ENCODE measurements around the gene BLOC1S3.

Gene BLOC1S3, protein sequence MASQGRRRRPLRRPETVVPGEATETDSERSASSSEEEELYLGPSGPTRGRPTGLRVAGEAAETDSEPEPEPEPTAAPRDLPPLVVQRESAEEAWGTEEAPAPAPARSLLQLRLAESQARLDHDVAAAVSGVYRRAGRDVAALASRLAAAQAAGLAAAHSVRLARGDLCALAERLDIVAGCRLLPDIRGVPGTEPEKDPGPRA

DNA sequence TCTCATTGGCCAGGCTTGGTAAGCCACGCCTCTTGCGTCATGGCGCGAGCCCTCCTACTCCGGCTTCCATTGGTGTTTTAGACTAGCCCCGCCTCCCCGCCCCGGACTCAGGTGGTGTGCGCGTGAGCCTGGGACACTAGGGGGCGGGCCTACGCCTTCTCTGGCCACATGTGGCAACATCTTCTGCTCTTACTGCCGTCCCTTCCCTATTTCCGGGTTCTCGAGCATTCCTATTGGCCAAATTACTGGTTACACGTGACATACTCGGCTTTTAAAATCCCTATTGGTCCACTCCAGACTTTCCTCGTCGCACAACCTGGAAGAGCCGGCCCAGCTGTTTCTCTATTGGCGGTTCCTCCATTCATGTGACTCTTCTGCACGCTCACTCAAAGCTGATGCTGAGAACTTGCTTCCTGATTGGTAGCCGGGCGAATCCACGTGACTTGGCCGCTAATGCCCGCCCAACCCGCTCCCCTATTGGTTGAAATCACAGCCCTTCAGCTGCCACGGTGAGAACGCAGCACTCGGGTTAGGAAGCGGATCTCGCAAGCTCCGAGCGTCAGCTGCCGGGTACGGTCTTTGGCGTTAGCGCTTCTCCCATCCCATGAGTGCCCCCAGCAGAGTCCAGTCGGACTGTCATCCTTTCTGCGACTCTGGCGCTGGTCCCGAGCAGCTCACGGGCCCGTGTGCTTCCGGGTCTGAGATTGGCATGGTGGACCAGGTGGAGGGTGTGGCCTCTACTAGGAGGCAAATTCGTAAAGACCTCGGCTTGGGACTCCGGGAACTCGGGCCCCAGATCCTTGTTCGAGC is at the start of gene BLOC1S3:
BLOC1S3 (plus strand) TSS at position 523 of the 810 bp plus-strand sequence. CDS start 513 bp downstream, outside the sequence.
- DNase-seq = peak; percentile 100

DNA sequence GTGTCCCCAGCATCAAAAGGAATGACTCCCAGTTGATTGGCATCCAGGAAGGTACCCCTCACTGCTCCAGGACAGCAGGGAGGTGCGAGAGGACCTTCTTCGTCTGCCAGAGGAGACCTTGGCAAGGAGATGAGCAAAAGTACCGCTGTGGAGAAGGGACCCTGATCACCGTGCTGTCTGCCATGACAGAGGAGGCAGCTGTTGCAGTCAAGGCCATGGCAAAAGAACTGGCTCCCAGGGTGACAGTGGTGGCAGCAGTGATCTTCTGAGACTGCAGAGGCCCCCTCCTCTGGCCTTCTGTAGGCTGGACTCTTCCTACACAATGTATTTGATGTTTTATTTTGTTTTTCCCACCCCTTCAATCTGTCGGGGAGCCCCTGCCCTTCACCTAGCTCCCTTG is 49.8 kb upstream of the BLOC1S3 start:
- no peak for DNase-seq

DNA sequence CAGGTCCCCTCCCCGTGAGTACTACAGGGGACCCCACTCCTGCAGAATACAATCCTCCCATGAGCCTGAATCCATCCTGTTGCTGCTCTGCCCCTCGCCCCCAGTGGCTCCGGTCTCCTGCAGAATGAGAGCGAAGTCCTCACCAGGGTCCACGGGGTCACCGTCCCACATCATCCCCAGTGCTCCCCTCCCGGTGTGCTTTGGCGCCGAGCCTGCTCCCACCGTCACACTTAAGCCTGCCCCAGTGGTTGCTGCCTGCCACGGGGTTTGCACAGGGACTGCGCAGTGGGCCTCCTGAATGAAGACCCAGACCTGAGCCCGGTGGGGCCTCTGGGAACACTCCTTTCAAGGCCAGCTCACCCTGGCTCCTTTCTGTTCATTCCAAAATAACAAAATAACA is 48.3 kb upstream of the BLOC1S3 start:
- no peak for DNase-seq

DNA sequence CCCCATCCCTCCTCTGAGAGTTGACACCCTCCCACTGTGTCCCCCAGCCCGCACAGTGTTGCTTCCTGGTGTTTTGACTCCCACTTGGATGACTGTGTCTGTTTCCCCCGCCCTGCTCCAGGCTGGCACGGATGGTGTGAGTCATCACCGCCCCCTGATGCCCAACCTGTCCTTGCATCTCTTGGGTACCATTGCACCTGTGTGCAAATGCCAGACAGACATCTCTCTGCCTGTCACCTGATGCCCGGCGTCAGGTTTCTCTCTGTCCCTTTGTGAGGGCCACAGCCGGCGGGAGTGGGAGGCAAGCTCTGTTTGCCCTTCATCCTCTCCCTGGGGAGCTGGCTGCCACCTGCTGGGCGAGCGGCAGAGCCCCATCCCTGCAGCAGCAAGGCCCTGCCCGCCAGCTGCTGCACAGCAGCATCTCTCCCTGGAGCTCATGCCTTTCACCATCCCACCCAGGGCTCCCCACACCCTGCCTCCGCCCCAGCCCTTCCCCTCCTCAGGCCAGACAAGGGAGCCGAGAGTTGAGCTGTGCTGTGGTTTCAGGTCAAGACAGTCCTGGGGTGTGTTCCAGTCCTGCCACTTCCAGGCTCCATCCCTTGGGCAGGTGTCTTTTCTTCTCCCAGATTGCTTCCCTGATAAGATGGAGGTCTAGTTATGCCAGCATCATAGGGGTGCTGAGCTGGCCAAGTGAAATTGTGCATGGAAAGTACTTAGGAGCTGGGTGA is 47.5 kb upstream of the BLOC1S3 start:
- DNase-seq = no peak

DNA sequence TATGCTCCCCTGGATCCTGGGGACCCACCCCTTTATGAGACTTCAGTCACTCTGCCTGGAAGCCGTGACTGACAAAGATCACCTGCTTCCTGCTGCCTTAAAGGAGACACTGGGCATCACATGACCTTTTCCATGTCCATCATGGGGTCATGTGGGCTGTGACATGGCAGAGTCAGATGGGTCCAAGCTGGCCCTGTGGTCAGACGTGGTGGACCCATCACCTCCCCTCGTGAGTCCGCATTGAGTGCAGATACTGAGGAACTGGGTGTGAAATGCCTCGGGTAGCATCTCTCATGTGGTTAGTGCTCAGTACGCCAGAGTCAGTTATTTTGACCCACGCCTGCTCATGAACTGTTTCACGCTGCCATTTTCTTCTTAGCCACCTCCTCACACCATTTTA is 44.9 kb upstream of the BLOC1S3 start:
- DNase-seq = no peak

DNA sequence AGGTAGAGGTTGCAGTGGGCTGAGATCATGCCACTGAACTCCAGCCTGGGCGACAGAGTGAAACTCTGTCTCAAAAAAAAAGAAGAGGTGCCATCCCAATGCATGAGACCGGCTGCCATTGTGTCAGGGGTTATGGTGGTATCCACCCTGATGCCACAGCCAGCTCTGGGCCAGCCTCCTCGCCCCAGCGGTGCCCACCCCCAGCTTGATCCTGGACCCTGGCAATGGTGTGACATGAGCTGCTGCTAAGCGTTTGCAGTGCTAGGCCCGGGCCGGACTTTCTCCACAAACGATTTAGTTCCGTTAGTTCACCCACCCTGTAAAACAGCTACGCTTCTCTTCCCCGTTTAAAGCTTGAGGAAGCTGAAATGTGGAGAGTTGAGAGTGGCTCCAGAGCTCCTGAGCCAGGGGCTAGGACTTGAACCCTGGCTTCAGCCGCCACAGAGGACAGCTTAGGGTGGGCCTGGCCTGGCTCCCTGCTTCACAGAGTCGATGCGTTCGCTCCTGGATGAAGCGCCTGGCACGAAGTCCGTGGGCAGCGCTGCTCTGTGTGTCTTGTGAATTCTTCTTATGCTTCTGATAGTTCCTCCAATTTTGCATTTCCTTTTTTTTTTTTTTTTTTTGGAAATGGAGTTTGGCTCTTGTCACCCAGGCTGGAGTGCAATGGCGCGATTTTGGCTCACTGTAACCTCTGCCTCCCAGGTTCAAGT is 43.3 kb upstream of the BLOC1S3 start:
- DNase-seq = no peak

DNA sequence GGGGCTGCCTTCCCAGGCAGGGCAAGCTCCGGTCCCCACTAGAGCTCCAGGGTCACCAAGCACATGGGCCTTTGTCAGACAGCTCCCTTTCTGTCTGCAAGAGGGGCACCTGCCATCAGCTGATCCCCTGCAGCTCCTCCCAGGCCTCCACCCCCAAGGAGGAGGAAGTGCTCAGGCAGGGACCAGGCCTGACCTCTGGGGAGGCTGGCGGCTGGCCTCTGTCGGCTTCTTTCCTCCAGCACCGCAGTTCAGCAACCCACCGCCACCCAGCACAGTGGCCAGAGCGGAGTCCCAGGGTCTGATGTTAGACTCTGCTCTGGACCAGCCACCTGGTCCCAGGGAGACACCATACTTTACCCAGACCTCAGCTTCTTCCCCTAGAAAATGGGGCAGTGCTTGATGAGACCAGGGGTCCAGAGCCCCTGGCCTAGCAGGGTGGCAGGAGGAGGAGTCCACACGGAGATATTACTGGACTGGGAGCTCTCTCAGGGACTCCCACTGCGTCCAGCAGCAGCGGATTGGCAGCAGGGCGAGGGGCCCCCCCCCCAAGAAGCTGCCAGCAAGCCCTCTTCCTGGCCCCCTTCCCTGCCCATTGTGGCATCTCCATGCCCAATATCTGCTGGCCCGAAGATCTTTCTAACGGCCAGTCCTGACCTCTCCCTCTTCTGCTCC is 41.9 kb upstream of the BLOC1S3 start:
- no peak for DNase-seq

DNA sequence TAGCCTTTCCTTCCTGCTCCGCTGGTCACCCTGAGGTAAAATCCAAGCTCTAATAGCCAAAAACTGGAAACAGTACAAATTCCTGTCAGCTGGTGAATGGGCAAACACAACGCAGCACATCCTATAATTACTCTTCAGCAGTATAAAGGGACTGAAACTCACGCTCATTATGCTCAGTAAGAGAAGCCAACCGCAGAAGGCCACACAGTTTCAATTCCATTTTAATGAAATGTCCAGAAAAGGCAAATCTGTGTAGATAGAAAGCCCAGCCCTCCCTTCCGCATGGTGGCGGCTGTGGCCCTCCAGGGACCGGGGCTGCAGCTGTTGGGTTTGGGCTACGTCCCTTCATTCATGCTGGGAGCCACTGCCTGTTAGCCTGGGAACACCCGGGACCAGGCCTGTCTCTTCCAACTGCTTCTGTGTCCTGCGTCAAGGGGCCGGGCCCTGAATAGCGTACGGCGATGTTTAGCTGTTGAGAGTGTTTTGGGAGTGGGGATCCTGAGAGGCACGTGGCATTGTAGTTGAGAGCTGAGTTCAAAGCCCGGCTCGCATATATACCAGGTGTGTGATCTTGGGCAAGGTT is 41.3 kb upstream of the BLOC1S3 start:
- DNase-seq = no peak

DNA sequence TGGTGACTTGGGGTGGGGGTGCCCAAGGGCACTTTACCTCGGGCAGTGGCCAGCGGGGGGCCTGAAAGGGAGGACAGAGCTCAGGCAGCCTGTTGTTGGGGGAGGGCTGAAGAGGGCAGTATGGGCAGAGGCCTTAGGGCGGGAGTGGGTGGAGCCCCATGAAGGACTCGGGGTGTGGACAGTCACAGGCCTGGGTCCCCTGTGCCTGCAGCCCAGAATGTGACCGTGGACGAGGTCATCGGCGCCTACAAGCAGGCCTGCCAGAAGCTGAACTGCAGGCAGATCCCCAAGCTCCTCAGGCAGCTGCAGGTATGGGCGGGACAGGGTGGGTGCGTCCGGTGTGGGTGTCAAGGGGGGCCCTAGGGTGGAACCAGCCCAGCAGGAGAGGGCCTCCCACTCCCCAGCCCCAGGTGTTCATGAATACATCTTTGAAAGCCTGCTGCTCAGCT is 40.3 kb upstream of the BLOC1S3 start:
- no peak for DNase-seq

DNA sequence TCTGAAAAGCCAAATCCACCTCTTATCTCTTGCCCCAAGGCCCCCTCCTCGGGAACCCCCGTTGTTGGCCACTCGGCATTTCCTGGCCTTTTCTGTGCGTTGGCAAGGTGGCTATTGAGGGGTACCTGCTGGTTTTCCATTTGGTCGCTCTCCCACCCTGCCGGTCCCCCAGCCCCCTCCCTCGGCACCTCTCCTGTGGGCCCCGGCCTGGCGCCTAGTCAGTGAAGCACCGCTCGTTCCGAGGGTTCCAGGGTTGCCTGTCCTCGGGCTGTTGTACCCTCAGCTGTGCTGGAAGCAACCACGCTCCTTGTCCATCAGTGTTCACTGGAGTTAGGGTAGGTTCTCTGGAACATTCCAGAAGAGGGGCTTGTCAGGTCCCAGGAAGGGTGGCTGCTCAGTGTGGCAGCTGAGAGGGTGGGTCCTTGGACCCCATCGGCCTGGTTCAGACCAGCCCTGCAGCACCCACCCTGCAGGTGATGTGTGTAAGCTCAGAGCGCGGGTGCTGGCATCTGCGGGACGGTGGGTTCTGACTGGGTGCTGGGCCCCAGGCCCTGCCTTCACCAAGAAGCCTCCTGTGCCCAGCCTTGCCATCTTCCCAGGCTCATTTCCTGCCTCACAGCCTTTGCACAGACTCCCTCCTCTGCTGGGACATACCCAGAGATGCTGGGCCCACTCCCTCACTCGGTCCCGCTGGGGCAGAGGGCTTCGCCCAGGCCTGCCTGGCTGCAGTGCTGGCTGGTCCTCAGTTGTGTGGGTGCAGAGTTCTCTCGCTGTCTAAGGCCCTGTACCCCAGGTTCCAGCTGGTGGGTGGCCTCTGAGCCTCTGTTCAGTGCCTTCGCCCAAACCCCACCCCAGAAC is 39.1 kb upstream of the BLOC1S3 start:
- DNase-seq = no peak

DNA sequence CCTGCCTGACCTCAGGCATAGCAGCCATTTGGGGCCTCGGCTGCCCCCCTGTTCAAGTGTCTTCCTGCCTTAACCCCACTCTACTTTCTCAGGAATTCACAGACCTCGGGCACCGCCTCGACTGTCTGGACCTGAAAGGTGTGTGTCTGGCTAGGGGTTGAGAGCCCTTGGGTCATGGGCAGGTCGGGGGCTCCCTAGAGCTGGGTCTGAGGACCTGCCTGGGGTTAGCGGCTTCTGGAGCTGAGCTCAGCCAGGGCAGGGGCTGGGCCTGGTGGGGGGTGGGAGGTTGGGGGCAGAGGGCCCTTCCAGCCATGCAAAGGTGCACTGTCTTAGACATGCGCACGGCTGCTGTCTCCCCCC is 38.5 kb upstream of the BLOC1S3 start:
- DNase-seq = no peak

DNA sequence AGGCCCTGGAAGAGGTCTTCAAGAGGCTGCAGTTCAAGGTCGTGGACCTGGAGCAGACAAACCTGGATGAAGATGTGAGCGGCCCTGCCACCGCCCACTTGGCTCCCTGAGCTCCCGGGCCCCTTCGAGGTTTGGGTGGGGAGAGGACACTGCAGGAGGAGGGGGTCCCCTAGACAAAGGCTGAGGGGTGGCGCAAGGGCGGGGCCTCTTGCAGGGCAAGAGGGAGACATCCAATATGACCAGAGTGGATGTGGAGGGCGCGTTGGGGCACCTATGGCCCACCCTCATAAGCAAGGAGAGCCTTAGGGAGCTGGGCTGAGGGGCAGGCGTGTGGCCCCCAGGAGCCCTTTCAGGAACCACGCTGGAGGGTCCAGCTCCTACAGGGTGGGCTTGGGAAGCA is 38.1 kb upstream of the BLOC1S3 start:
- no peak for DNase-seq

DNA sequence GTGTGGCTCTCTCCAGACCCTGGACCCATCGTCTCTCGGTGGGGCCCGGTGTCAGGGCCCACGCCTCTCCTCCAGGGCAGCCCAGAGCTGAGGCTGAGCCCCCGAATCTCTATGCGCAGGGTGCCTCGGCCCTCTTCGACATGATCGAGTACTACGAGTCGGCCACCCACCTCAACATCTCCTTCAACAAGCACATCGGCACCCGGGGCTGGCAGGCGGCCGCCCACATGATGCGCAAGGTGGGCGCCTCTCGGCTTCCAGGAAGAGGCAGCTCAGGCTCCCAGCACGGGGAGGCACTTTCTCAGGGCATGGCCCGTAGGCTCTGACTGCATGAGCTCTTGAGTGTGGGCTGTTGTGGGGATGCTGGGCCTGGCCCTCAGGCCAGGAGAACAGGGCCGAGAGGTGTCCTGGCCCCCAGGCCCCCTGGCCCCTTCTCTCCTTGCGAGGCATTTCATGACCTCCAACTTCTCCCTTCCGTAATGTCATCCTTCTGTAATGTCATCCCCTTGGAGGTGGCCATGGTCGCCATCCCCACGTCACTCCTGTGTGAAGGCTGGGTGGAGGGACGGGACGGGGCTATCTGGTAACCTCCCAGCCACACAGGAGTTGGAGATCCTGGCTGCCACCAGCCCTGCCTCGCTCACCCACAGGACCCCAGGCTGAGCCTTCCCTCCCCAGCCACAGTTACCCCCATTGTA is 37.2 kb upstream of the BLOC1S3 start:
- DNase-seq = no peak

DNA sequence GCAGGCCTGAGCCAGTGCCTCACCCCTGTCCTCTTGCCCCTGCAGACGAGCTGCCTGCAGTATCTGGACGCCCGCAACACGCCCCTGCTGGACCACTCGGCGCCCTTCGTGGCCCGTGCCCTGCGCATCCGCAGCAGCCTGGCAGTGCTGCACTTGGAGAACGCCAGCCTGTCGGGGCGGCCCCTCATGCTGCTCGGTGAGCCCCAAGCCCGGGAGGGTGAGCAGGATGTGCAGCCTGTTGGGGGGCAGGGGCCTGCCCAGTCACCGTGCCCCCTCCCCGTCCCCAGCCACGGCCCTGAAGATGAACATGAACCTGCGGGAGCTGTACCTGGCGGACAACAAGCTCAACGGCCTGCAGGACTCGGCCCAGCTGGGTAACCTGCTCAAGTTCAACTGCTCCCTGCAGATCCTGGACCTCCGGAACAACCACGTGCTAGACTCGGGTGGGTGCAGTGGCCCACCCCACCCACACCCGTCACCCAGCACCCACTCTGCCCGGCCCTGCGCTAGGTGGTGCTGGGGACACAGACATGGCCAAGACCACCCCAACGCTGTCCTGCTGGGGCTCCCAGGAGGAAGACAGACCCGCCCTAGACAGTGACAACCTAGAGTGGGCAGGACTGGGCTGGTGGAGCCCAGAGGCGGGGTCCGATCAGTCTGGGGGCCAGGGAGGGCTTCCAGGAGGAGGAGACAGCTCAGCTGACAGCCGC is 36.4 kb upstream of the BLOC1S3 start:
- no peak for DNase-seq

DNA sequence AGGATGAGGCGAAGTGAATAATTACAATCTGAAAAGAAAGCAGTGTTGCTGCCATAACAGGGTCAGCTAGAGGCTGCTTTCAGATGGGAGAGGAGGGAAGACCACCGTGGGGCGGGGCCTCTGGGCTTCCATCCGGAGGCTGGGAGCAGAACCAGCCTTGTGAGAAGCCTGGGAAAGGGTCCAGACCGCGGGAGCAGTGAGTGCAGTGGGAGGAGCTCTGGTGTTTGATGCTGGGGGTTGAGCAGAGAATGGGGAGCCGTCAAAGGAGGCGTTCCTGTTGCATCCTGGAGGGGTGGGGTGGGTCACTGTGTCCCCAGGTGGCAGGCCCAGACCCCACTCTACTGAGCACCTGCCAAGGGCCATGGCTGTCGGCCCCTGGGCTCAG is 35.9 kb upstream of the BLOC1S3 start:
- DNase-seq = no peak

DNA sequence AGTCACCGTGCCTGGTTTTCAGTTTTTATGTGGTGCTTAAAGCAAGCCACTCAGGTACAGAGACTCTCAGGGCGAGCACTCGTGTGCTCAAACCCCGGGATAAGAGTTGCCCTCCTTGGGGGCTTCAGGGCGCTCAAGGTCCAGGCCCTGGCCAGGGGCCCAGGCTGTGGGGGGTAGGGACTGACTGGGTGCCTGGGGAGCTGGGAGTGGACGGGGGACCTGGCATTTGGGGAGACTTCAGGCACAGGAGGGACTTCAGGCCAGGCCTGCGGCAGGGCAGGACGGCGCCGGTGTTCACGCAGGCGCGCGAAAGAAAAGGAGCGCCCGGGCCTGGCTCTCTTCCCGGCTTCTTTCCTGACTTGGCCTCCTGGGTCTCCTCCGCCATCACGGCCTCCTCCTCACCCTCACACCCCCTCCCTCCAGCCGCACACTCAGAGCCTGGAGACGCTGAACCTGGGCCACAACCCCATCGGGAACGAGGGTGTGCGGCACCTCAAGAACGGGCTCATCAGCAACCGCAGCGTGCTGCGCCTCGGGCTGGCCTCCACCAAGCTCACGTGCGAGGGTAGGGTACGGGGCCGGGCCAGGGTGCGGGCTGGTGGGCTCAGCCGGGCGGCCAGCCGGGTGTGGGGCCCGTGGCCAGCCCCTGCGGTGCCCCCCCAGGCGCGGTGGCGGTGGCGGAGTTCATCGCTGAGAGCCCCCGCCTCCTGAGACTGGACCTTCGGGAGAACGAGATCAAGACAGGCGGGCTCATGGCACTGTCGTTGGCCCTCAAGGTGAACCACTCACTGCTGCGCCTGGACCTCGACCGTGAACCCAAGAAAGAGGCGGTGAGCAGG is 33.9 kb upstream of the BLOC1S3 start:
- no peak for DNase-seq

DNA sequence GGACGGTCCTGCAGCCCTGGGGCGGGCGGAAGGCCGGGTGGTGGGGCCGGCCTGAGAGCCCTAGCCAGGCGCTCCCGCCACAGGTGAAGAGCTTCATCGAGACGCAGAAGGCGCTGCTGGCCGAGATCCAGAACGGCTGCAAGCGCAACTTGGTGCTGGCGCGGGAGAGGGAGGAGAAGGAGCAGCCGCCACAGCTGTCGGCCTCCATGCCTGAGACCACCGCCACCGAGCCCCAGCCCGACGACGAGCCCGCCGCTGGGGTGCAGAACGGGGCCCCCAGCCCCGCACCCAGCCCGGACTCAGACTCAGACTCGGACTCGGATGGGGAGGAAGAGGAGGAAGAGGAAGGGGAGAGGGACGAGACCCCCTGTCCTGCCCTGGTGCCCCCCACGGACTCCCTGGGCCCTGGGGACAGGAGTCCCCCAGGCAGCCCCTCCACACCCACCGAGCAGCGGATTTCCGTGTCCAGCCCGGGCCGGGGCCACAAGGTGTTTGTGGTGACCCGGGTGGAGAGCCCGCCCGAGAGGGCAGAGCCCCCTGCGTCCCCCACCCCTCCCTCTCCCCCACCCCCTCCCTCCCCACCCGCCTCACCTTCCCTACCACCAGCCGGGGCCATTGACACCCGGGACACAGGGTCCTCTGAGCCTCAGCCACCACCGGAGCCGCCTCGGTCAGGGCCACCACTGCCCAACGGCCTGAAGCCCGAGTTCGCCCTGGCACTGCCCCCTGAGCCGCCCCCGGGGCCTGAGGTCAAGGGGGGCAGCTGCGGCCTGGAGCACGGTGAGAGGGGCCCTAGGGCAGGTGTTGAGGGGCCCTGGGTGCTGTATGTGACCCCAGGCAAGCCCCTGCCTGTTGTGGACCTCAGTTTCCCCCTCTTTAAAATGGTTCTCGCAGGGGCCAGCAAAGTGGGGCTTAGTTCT is 33.1 kb upstream of the BLOC1S3 start:
- DNase-seq = no peak

DNA sequence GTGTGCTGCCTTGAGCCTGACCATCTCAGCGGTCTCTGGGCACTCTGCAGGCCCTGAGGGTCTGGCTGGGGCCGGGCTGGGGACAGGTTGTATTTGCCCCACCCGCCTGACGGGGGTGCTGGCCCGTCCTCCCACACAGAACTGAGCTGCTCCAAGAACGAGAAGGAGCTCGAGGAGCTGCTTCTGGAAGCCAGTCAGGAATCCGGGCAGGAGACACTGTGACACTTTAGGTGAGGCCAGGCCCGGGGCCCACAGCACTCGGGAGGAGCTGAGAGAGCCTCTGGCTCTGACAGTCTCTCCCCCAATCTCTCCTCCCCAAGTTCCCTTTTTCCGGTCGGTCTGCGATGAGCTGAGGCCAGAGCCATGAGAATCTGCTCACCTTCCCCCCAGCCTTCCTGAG is 32.3 kb upstream of the BLOC1S3 start:
- DNase-seq = no peak

Measured in AML-193 (cell line).